Activated naive CD4-positive, alpha-beta T cell treated with Interleukin-2 at 50 U/mL for 16 hours (primary cell): ENCODE data around the gene OSCP1.

Experiments
- DNase-seq: peaks from one replicate; pipeline ENCODE4 v3.0.0-alpha.2; 2020

OSCP1 gene

DNA sequence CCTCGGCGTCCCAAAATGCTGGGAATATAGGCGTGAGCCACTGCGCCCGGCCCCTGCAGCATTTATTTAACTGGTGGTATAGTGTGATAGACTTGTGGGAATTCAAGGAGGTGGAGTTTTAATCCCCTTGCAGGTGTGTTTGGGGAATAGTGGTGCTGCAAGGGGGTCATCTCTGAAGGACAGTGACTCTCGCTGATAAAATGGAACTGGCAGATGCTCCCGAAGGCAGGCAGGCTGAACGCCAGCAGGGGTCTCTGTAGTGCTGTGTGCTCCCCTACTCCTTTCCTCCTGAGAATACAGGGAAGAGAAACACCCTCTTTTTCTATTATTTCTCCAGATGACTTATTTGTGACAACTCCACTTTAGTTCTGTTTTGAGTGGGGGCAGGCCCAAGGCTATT lies 4.0 kb downstream of the OSCP1 start:
- no peak for DNase-seq

DNA sequence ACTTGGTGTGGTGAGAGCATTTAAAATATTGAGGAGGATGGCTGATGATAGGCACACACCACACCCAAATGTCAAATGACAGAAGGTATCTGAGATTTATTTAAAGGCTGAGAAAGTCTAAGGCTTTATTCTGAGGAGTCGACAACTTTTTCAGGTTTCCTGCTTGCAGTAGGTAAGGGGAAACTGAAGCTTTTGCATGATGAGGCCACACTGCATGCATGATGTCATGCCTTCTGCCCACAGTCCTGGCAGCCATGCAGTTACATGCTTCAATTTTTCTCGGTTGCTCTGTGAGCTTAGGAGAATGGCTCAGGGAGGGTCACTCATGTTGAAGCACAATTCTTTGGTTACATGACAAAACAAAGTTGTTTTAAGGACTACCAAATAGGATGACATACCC lies 7.0 kb downstream of the OSCP1 start:
- DNase-seq, result no peak

DNA sequence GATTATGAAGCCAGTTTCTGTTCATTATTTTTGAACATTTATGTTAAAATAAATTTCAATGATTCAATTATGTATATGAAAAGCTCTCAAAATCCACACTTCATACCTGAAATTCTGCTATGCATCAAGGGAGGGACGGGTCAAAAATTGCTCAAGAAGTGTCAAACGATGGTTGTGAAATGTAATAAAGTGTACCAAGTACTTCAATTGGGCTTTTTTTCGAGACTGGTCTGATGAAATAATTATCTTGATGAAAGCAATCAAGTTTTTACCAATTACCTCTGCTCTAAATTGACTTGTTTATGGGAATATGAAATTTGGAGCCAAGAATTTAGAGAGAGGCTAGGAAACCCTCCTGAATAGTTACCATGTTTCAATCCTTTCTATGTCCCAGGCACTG lies 7.9 kb downstream of the OSCP1 start:
- DNase-seq, result no peak

DNA sequence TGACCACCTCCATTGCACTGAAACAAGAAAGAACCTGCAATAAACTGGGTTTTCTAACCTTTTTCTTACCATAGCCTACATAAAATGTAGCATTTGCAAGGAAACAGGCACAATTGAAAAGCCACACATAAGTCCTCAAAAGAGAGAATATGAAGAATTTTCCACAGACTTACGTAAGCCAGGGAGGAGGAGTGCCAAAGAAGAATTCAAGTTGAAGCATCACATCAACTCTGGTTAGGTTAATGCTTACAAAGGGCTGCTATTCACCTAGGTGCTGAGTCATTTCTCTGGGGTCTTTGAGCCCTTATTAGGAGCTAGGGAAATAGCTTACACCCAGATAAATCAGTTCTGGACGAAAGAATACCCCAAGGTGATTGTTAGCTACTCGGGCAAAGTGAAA lies 9.6 kb downstream of the OSCP1 start:
- no peak for DNase-seq

DNA sequence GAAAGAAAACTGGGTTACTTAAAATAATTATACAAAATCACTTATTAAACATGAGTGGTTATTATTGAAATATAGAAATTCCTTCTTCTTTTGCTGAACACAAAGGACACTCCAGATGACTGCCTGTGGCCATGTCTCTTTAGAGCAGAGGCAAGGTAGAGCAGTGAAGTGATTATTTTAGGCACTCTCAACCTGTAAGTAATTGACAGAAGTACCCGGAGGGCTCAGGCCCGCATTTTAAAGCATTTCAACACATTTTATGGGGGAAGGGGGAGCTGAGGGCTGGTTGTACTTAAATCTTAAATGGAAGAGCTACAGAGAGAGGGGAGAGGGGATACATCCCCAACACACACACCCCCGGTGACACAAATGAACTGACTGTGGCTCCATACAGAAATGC lies 10.2 kb downstream of the OSCP1 start:
- DNase-seq, result no peak

DNA sequence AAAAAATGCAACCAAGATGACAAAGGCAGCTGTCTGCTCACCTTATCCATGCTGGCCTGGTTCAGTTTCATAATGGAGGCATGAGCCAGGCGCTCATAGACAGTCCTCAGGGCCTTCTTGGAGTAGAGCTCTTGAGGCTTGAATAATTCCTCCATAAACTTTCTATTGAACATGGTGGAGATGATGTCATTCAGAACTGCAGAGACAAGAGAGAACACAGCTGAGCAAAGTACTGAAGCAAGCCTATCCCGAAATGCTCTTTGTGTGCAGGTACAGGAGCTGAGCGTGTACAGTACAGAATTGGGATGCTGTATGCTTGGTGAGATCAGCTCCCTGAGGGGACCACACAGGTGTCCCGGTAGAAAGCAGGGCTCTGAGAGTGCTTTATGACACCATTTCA lies 11.5 kb downstream of the OSCP1 start:
- no peak for DNase-seq

DNA sequence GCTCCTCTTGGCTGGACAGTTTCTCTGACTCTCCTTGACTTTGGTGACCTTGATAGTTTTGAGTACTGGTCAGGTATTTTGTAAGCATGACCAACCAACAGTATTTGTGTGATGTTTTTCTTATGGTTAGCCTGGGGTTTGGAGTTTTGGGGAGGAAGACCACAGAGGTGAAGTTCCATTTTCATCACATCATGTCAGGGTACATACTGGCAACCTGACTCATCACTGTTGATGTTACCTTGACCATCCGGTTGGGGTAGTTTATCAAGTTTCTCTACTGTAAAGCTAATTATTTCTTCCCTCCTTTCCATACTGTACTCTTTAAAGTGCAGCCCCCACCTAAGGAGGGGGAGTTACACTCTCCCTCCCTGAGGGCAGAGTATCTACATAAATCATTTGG lies 13.4 kb downstream of the OSCP1 start:
- no peak for DNase-seq

DNA sequence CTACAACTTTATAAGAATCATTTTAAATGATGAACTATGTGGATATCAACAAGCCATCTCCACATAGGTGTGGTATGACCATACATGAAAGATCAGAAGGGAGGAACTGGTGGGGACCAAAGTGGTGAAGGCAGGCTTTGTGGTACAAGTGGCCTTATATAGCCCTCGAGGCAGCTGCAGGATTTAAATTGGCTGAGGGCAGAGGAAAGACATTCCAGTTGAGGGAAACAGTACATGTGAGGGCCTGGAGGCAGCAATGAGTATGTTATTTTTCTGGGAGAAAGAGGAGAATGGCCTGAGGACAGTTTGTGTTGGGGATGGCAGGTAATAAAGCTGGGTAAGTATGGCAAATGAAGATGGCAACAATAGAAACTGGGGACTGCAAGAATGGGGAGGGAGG lies 17.1 kb downstream of the OSCP1 start:
- no peak for DNase-seq

DNA sequence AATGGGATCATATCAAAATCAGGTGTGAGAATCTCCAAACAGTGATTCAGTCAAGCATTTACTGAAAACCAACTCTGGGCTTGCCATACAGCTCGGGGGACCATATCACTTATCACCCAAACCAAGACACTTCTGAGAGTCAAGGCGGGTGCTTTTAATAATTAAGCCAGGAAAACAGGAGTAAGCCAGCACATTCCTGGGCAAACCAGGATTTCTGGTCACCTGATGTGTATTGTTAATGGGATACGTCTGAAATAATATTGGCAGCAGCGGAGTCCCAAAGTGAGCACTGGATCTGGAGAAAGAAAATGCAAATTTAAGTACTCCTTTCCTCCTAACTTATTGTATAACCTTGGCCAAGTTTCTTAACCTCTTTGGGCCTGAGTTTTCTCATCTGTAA lies 17.6 kb downstream of the OSCP1 start:
- no peak for DNase-seq

DNA sequence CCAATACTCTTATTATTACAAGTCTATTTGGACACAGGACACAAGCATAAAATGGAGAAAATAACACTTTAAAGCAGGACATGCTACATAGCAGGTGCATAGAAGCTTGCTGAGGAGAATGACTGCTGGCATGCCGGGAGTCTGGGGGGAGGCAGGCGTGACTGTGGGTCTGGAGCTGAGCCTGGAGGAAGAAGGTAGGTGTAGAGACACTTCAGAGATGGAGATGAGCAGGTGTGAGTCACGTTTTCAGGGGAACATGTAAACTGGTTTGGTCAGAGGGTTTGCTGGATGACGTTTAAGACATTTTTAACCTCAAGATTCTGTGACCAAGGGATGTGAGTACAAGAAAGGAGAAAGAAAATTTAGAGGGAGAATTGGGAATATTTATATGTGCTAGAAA lies 24.5 kb downstream of the OSCP1 start:
- DNase-seq, result no peak

DNA sequence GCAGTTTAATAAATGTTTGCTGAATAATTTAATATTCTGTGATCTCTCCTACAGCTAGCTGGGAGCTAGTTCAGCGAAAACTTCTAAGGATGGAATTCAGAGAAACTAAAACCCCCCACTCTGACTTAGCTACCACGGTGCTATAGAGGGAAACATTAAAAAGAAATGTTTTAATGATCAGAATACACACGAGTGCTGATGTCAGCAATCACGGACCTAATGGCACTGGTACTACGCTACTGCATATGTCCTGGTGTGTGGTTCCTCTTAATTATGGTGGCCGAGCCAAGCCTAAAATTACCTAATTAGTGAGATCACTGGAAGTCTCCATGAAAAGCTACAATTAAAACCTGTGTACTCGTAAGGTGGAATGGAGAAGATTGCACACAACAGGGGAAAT lies 28.6 kb downstream of the OSCP1 start:
- DNase-seq, result no peak

DNA sequence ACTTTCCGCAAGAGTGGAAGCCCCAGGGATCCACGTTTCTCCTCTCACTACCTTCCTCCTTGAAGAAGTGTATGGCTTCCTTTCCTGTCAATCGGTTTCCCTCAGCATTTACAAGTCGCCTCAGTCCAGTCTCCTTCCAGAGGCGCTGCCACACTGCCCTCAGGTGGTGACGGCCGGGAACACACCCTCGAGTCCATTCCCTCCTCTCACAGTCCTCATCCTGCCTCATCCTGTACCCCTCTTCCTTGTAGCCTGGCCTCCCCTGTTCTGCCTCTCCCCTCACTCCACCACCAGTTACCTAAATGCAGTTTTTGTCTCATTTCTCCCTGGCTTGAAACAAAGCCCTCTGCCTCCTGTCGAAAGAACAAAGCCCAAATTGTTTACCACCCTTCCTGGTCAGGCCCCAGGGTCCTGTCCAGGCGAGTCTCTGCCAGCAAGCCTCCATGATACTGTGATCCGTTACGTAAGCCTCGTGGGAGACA lies 29.4 kb downstream of the OSCP1 start:
- peak; percentile 92 for DNase-seq

DNA sequence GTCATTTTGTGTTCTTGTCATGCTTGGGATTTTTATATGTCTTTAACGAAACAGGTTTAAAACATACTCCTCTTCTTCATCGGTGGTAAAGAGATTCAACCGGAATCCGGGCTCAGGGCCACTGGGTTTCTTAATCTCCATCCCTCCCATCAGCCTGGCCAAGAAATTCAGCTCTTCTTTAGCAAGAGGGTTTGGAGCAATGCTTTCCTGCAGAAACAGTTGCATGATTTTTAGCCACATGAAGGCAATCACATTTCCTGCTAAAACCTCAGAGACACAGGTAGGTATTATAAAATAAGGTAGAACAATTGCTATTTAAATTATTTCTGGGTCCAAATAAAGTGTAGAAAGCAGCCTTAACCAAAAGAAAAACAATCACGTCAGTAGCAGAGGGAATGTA lies 29.8 kb downstream of the OSCP1 start:
- no peak for DNase-seq

DNA sequence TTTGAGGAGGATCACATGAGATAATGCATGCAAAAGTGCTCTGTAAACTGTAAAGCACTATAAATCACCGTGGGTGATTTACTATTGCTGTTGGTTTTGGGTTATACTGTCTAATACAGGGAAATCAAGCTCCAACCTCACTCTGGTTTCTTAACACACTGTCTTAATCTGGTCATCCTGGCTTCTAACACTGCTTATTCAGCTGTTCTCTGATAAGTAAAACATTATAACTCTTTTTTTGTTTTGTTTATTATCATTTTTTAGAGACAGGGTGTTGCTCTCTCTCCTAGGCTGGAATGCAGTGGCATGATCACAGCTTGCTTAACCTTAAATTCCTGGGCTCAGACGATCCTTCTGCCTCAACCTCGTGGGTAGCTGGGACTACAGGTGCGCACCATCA lies 30.7 kb downstream of the OSCP1 start:
- DNase-seq, result no peak

DNA sequence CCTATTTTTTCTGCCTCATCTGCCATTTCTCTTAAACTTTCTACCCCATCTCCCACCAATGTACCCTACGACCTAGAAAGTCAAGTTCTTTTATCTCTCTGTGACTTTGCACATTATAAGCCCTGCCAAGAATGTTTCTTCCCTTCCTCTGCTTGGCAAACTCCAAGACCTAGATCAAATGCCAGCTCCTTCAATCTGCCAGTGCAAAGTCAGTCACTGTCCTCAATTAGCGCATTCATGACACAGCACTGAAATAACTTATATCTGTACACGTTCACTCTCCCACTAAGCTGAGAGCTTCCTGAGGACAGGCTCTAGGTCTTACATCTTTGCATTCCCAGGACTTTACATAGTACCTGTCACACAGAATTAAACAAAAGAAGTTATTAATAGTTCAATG lies 31.1 kb downstream of the OSCP1 start:
- DNase-seq, result no peak

DNA sequence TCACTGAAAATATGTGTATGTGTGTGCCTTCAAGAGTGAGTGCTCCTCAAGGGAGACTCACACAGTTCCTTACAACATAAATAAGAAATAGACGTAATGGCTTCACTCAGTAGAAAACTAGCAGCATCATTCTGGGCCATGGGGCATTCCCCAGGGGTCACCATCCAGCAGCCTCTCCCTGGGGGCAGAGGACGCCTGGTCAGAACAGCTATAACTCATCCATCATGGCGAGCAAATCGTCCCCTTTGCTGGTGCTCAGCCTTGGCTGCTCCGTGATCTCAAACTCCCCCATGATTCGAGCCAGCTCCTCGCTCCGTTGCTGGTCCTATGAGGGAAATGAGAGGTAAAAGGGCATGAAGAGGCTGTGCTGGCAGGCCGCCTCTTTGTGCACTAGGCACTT lies 32.3 kb downstream of the OSCP1 start:
- no peak for DNase-seq

DNA sequence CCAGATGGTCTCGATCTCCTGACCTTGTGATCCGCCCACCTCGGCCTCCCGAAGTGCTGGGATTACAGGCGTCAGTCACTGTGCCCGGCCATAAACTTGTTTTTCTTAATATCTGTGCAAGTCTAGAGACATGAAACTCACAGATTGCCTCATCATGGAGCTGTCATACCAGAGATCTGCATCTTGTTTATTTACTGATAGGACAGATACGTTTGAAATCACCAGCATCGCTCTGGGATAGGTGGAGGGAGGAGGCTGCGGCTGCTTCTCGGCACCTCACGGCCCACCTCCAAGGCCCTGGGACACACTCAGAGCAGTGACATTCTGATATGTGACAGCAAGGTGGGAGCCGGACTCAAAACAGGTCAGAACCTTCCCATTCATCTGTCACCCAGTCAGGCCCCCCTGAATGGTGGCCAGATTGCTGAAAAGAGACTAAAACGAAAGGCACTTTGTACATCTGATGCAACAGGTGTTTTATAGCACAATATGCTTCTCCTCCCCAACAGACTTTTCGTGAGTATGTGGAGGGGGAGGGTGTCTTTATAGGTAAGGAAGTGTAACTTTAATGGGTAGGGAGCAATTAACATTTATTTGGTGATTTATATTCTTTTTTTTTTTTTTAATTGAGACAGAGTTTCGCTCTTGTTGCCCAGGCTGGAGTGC lies 34.5 kb downstream of the OSCP1 start:
- no peak for DNase-seq

DNA sequence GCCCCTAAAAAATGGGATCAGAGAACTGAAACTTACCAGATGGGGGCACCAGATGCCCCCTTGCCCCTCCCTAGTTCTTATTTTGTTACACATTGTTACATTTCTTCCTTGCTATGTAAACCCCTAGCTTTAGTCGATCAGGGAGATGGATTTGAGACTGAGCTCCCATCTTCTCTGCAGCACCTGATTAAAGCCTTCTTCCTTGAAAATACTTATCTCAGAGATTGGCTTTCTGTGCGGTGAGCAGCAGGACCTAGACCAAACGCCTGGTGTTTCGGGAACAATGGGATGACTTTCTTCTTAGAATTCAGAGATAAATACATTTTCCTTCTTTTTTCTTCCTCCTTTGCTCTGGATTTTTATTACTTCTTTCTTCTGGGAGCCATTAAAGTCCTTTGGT lies 35.9 kb downstream of the OSCP1 start:
- no peak for DNase-seq

DNA sequence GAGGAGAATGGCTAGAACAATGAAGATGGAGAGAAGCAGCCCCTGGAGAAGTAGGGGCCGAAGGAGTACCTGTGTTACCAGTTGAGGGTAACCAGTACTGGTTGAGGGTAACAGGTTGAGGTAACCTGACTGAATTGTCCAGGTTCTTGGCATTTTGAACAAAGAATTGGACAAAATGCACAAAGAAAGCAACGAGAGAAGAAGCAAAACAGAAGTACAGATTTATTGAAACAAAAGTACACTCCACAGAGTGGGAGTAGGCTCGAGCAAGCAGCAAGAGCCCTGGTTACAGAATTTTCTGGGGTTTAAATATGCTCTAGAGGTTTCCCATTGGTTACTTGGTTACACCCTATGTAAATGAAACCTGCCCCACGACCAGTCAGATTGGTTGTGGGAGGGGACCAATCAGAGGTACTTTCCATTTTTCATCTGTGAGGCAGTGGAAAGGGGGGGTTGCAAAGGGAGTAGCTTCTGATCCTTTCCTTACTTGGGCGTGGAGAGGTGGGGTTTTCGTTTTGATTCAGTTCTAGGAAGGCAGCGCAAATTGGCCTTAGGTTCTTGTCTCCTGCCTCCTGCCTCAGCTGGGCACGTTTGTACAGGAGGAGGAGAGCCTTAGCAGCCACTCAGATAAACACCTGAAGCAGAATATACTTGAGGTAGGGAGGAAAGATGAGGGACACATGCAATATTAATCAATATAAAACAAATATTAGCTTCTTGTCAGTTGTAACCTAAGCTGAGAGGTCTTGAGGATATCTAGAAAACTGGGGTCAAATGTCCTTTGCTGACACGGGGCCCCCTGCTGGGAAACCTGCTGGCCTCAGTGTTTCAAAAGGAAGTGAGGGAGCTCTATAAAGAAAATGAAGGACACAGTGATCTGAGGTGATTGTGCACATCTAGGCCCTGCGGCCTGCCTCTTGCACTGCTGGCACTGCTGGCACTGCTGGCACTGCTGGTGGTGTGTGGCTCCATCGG lies 38.3 kb downstream of the OSCP1 start:
- DNase-seq, result peak; percentile 39

DNA sequence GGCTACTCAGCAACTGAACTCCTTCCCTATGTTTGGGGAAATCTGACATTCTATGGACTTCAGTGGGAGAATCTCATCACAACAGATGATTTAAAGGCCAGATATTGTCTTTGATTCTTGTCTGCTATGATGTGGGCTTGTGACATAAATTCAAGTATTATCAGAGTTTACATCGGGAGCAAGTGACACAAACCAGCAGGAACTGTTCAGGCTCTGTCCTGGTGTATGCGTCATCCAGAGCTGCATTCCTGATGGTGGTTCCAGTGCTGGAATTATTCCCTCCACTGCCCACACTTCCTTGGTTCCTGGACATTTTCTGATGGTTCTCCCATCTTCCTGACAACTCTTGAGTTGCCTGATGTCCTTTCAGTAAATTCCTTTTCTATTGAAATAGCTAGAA lies 41.8 kb downstream of the OSCP1 start:
- DNase-seq, result no peak

DNA sequence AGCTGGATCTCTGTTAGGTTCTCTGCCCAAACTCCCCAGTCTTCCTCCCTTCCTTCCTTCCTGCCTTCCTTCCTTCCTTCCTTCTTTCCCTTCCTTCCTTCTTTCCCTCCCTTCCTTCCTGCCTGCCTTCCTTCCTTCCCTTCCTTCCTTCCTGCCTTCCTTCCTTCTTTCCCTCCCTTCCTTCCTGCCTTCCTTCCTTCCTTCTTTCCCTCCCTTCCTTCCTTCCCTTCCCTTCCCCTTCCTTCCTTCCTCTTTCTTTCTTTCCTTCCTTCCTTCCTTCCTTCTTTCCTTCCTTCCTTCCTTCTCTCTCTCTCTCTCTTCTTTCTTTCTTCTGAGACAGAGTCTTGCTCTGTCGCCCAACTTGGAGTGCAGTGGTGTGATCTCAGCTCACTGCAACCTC lies 43.8 kb downstream of the OSCP1 start:
- no peak for DNase-seq

DNA sequence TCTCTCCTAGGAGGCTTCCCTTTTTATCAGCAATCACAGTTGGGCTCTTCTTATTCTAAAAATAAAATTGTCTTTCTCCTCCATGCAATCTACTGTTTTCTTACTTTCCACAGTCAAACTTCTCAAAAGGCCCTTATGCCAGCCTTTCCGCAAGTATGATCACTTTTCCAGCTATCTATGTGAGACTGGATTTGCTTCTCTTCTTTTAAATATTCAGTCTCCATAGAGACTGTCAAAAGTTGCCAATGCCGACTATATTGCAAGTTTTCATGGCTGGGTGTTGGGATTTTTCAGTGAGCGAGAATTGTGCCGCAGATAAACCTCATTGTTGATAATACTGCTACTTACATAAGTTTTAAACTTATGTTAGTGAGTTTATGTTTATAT lies 47.8 kb downstream of the OSCP1 start:
- DNase-seq, result no peak

DNA sequence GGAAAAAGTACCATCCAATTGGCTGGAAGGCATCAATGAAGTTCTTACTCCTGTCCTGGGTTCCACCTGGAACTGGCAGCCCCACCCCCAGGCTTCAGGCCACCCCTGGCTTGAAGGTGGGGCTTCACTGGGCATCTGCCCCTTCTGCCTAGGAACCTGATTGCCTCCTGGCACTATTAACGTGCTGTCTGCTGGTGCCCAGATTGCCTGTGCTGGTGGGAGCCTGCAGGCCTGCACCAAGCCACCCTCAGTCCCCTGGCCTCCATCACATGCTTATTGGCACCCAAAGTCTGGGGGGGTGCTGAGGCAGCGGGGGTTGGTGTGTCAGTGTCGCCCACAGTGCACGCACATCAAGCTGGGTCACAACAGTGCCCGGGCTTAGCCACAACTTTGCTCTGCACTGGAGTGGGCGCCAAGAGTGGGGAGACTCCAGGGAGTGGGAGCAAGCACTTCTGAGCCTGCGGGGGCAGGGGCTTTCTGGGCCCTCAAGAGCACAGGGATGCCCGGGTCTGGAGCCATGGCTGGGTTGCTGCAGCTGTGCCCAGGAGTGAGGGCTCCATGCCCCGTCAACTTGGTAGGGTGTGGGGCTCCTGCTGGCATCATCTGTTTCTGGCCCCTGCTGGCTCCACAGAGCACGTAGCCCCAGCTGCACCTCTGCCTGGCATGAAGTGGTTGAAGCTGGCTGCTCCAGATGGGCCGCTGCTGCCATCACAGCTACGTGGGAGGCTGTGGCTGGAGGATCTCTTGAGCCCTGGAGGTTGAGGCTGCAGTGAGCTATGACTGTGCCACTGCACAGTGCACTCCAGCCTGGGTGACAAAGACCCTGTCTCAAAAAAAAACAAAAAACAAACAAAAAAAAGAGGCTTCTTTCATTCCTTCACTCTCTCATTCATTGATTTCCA lies 48.4 kb downstream of the OSCP1 start:
- DNase-seq, result no peak
